BJ (cell line): ENCODE measurements around the gene TCEAL3. TPM values are rescaled to one million over a fixed set of nuclear protein-coding genes. Genes with fewer than 3 reads are reported as not detected.

Source experiments
- CTCF ChIA-PET: fragments of 350-600 bp; formaldehyde crosslinking; extraction: SDS; loops from one replicate; lab custom pipeline; 2021; ENCODE audit warnings: antibody characterized with exemption, inconsistent platforms; lab: Yijun Ruan, JAX
- POLR2A ChIA-PET: fragments of 300-600 bp; sonication (Branson Sonifier 250); formaldehyde crosslinking; extraction: SDS; loops from one replicate; lab custom pipeline; 2021; ENCODE audit warnings: antibody characterized with exemption; lab: Charles Lee
- DNase-seq: peaks from one replicate; pipeline ENCODE4 v3.0.0-alpha.2; 2011; ENCODE audit warnings: low read depth
- H3K27me3 ChIP-seq: 2 replicates; pipeline ENCODE4 v1.6.0; 2011; ENCODE audit warnings: low read length; ENCODE audit not compliant: control insufficient read depth, insufficient read depth
- H3K36me3 ChIP-seq: 2 replicates; pipeline ENCODE4 v1.5.1; 2011; ENCODE audit warnings: low read length; ENCODE audit not compliant: control insufficient read depth, insufficient read depth
- H3K4me3 ChIP-seq: 2 replicates; pipeline ENCODE4 v1.5.1; 2011; ENCODE audit warnings: low read depth, mild to moderate bottlenecking, control low read depth, low read length
- polyA minus RNA-seq: library from RNA; depleted of rRNA, polyadenylated mRNA; stranded (reverse); fragments of >200 nt; gene quantifications from 2 replicates; pipeline ENCODE4 v1.2.3, GENCODE V29; 2011; rRNA and poly(A)+ RNA removed
- polyA plus RNA-seq: library from polyadenylated mRNA; depleted of rRNA; stranded (reverse); fragments of >200 nt; gene quantifications from 2 replicates; pipeline ENCODE4 v1.2.3, GENCODE V29; 2011; rRNA removed
- TF ChIP-seq, protein P1 (sequence below): IDR thresholded peaks from 2 replicates; pipeline ENCODE4 v1.5.1; 2011; ENCODE audit warnings: low read depth, mild to moderate bottlenecking, control low read depth, inconsistent platforms, low read length, moderate library complexity; ENCODE audit not compliant: insufficient read depth

The TCEAL3 gene
- polyA plus RNA-seq (20.4 and 35.2 TPM in 2 replicates), polyA minus RNA-seq (7.0 and 9.2 TPM in 2 replicates)

GRCh38 chrX:103607364-103608305 is at the start of gene TCEAL3:
TCEAL3 (plus strand) TSS chrX:103607963; CDS start chrX:103609065, 1,102 bp downstream.
- CTCF ChIA-PET, result no interaction called here
- POLR2A ChIA-PET, result interaction anchor here (0.6 kb wide), 1 partner anchor 73 kb away, joined by 4 read pairs; no protein-coding TSS in a partner anchor
- Histone ChIP-seq H3K36me3 (no peaks in the 10 kb centered on the region), H3K4me3 (peak within 1 kb of the TSS; percentile 70), H3K27me3 (no peaks in the 10 kb centered on the region)
- no peak for DNase-seq
- TF ChIP-seq, protein P1, sequence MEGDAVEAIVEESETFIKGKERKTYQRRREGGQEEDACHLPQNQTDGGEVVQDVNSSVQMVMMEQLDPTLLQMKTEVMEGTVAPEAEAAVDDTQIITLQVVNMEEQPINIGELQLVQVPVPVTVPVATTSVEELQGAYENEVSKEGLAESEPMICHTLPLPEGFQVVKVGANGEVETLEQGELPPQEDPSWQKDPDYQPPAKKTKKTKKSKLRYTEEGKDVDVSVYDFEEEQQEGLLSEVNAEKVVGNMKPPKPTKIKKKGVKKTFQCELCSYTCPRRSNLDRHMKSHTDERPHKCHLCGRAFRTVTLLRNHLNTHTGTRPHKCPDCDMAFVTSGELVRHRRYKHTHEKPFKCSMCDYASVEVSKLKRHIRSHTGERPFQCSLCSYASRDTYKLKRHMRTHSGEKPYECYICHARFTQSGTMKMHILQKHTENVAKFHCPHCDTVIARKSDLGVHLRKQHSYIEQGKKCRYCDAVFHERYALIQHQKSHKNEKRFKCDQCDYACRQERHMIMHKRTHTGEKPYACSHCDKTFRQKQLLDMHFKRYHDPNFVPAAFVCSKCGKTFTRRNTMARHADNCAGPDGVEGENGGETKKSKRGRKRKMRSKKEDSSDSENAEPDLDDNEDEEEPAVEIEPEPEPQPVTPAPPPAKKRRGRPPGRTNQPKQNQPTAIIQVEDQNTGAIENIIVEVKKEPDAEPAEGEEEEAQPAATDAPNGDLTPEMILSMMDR, result no peak

DNA sequence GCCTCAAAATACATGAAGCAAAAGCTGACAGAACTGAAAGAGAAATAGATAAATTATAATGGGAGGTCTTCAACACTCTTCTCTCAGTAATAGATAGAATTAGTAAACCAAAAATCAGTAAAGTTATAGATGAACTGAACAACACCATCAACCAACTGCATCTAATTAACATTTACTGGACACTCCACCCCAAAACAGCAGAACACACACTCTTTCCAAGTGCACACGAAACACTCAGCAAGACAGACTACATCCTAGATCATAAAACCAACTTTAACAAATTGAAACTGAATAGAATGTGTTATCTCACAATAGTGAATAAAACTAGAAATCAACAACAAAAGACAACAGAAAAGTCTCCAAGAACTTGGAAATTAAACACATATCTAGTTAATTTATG is 47.5 kb upstream of the TCEAL3 start:
- no peak for DNase-seq
- no peaks in the 10 kb centered on the region for H3K27me3 ChIP-seq
- H3K4me3 ChIP-seq, result no peak overlapping the region
- TF ChIP-seq, protein P1, result no peak
- ChIA-PET POLR2A (no interaction called here), CTCF (no interaction called here)
- H3K36me3 ChIP-seq, result no peaks in the 10 kb centered on the region

- no peak for DNase-seq
- CTCF ChIA-PET, result interaction anchor here (0.6 kb wide), 1 partner anchor 17 kb away, joined by 3 read pairs; no protein-coding TSS in a partner anchor
- no peak overlapping the region for H3K4me3 ChIP-seq
- TF ChIP-seq, protein P1, result no peak
- no peaks in the 10 kb centered on the region for H3K27me3 ChIP-seq
- POLR2A ChIA-PET, result no interaction called here
- H3K36me3 ChIP-seq, result no peaks in the 10 kb centered on the region
Measured at GRCh38 chrX:103562801-103563200, 45.0 kb upstream of the TCEAL3 start.

- TF ChIP-seq, protein P1, result no peak
- Histone ChIP-seq H3K27me3 (no peaks in the 10 kb centered on the region), H3K36me3 (no peaks in the 10 kb centered on the region), H3K4me3 (no peak overlapping the region)
- POLR2A ChIA-PET, result no interaction called here
- CTCF ChIA-PET, result interaction anchor here (0.7 kb wide), 1 partner anchor 17 kb away, joined by 3 read pairs; no protein-coding TSS in a partner anchor
- no peak for DNase-seq
Measured at GRCh38 chrX:103565197-103565596, 42.6 kb upstream of the TCEAL3 start.

DNA sequence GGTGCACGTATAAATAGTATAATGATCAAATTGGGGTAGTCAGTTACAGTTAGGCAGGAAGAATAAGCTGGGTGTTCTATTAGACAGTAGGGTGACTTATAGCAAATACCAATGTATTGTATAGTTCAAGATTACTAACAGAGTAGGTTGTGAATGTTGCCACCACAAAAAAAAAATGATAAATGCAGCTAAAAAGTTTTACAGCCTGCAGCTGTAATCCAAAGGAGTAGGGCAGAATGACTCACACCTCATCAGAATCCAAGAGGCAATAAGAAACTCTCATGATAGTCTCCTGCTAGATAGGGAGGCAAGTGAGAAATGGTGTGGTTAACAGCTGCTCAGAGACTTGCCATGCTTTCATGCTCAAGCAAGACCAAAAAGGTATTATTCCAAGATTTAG is 42.0 kb upstream of the TCEAL3 start:
- H3K36me3 ChIP-seq, result no peaks in the 10 kb centered on the region
- CTCF ChIA-PET, result interaction anchor here (0.7 kb wide), 1 partner anchor 17 kb away, joined by 3 read pairs; no protein-coding TSS in a partner anchor
- POLR2A ChIA-PET, result no interaction called here
- TF ChIP-seq, protein P1, result no peak
- no peak overlapping the region for H3K4me3 ChIP-seq
- peak; percentile 32 for DNase-seq
- H3K27me3 ChIP-seq, result no peaks in the 10 kb centered on the region
